IMR-90 (cell line): ENCODE data around the gene COL23A1. TPM values are rescaled to one million over a fixed set of nuclear protein-coding genes. Genes with fewer than 3 reads are reported as not detected.

ENCODE experiments used
- ATAC-seq: fragments of 200-7000 bp; cut with Tn5 transposase; 2 replicates; pipeline ENCODE4 v1.9.1; 2020; ENCODE audit warnings: low read depth, mild to moderate bottlenecking, moderate library complexity
- BruUV-seq: library from RNA; stranded (reverse); fragments of 400-500 nt; replicated peaks from 2 replicates; lab custom pipeline; 2021; lab: Mats Ljungman, UMichigan
- CTCF ChIA-PET: fragments of 300-600 bp; formaldehyde crosslinking; extraction: SDS; loops from one replicate; lab custom pipeline; 2021; ENCODE audit warnings: antibody characterized with exemption; lab: Yijun Ruan, JAX
- POLR2A ChIA-PET: fragments of 300-600 bp; sonication (Branson Sonifier 250); formaldehyde crosslinking; loops from one replicate; lab custom pipeline; 2022; ENCODE audit warnings: antibody characterized with exemption; ENCODE audit not compliant: unreplicated experiment; lab: Charles Lee
- DNase-seq: peaks from one replicate; pipeline ENCODE4 v3.0.0; 2013
- H2AFZ ChIP-seq: replicated peaks from 2 replicates; pipeline ENCODE3; 2013; ENCODE audit warnings: low read length, mild to moderate bottlenecking; ENCODE audit not compliant: poor library complexity
- H2AK5ac ChIP-seq: 2 replicates; pipeline ENCODE4 v1.6.1; 2013; ENCODE audit warnings: low read depth, low read length, inconsistent platforms
- H2AK9ac ChIP-seq: replicated peaks from 2 replicates; pipeline ENCODE3; 2013; ENCODE audit warnings: mild to moderate bottlenecking, low read depth, low read length, moderate library complexity; ENCODE audit not compliant: poor library complexity
- H2BK120ac ChIP-seq: 2 replicates; pipeline ENCODE4 v1.6.1; 2013; ENCODE audit warnings: low read depth, low read length, inconsistent platforms
- H2BK15ac ChIP-seq: 3 replicates; pipeline ENCODE4 v1.6.1; 2013; ENCODE audit warnings: low read depth, low read length, inconsistent platforms
- H2BK20ac ChIP-seq: 2 replicates; pipeline ENCODE4 v1.6.1; 2013; ENCODE audit warnings: low read depth, mild to moderate bottlenecking, inconsistent platforms, low read length, moderate library complexity
- H2BK5ac ChIP-seq: 2 replicates; pipeline ENCODE4 v1.6.1; 2013; ENCODE audit warnings: mild to moderate bottlenecking, low read depth, low read length, inconsistent platforms; ENCODE audit not compliant: poor library complexity, severe bottlenecking
- H3K14ac ChIP-seq: replicated peaks from 2 replicates; pipeline ENCODE4 v1.6.1; 2013; ENCODE audit warnings: low read depth, low read length, inconsistent platforms
- H3K18ac ChIP-seq: 2 replicates; pipeline ENCODE4 v1.6.1; 2013; ENCODE audit warnings: low read depth, low read length, control low read depth
- H3K23ac ChIP-seq: 2 replicates; pipeline ENCODE4 v1.6.1; 2013; ENCODE audit warnings: low read depth, low read length, inconsistent platforms
- H3K27ac ChIP-seq: 2 replicates; pipeline ENCODE4 v1.5.1; 2013; ENCODE audit warnings: mild to moderate bottlenecking, control low read depth, low read length; ENCODE audit not compliant: insufficient read depth
- H3K27me3 ChIP-seq: 2 replicates; pipeline ENCODE4 v1.6.1; 2013; ENCODE audit warnings: low read length; ENCODE audit not compliant: control insufficient read depth, insufficient read depth
- H3K36me3 ChIP-seq: 2 replicates; pipeline ENCODE4 v1.6.1; 2013; ENCODE audit warnings: low read length, mixed read lengths; ENCODE audit not compliant: control insufficient read depth, insufficient read depth
- H3K4ac ChIP-seq: 2 replicates; pipeline ENCODE4 v1.6.1; 2013; ENCODE audit warnings: low read depth, low read length, inconsistent platforms
- H3K4me1 ChIP-seq: 2 replicates; pipeline ENCODE4 v1.6.1; 2013; ENCODE audit warnings: low read length, mixed read lengths; ENCODE audit not compliant: control insufficient read depth, insufficient read depth
- H3K4me2 ChIP-seq: 2 replicates; pipeline ENCODE4 v1.6.1; 2013; ENCODE audit warnings: low read depth, mild to moderate bottlenecking, control low read depth, low read length, moderate library complexity
- H3K4me3 ChIP-seq: 2 replicates; pipeline ENCODE4 v1.5.1; 2013; ENCODE audit warnings: low read depth, mild to moderate bottlenecking, control low read depth, low read length, moderate library complexity; ENCODE audit not compliant: insufficient read depth
- H3K56ac ChIP-seq: 2 replicates; pipeline ENCODE4 v1.6.1; 2013; ENCODE audit warnings: low read length, inconsistent platforms; ENCODE audit not compliant: insufficient read depth; ENCODE audit errors: extremely low read depth
- H3K79me1 ChIP-seq, 2 experiments: 2 replicates each; pipeline ENCODE4 v1.6.1; 2013; ENCODE audit warnings: low read length in 2 of 2, inconsistent platforms in 1 of 2, low read depth in 1 of 2
- H3K9ac ChIP-seq: 2 replicates; pipeline ENCODE4 v1.6.1; 2013; ENCODE audit warnings: low read depth, low read length, control low read depth
- H3K9me1 ChIP-seq: 2 replicates; pipeline ENCODE4 v1.6.1; 2013; ENCODE audit warnings: low read length, inconsistent platforms; ENCODE audit not compliant: insufficient read depth
- H3K9me3 ChIP-seq: 2 replicates; pipeline ENCODE4 v1.6.1; 2013; ENCODE audit warnings: low read length; ENCODE audit not compliant: control insufficient read depth, insufficient read depth
- H4K20me1 ChIP-seq: 2 replicates; pipeline ENCODE4 v1.6.1; 2013; ENCODE audit warnings: low read length, inconsistent platforms; ENCODE audit not compliant: insufficient read depth
- H4K5ac ChIP-seq: 2 replicates; pipeline ENCODE4 v1.6.1; 2013; ENCODE audit warnings: mild to moderate bottlenecking, low read depth, low read length, control low read depth
- H4K8ac ChIP-seq, 2 experiments: 2 replicates each; pipeline ENCODE4 v1.6.1; 2013; ENCODE audit warnings: low read depth in 2 of 2, low read length in 2 of 2, control low read depth in 1 of 2, inconsistent platforms in 1 of 2
- H4K91ac ChIP-seq: 2 replicates; pipeline ENCODE4 v1.6.1; 2013; ENCODE audit warnings: low read depth, low read length, inconsistent platforms; ENCODE audit not compliant: insufficient read depth
- CEBPB ChIP-seq: IDR thresholded peaks from 2 replicates; pipeline ENCODE4 v1.6.1; 2012; ENCODE audit warnings: low read depth, low read length, improper control_type of control experiment
- CHD1 ChIP-seq: IDR thresholded peaks from 2 replicates; pipeline ENCODE4 v1.6.1; 2012; ENCODE audit warnings: low read depth, low read length, improper control_type of control experiment
- NFE2L2 ChIP-seq: fragments of 150-350 bp; IDR thresholded peaks from 2 replicates; pipeline ENCODE4 v1.6.1; 2016; ENCODE audit warnings: low read depth, mild to moderate bottlenecking, low read length
- RAD21 ChIP-seq: IDR thresholded peaks from 2 replicates; pipeline ENCODE4 v1.6.1; 2012; ENCODE audit warnings: low read length, improper control_type of control experiment
- RCOR1 ChIP-seq: IDR thresholded peaks from 2 replicates; pipeline ENCODE4 v1.6.1; 2012; ENCODE audit warnings: mild to moderate bottlenecking, low read length, improper control_type of control experiment; ENCODE audit not compliant: insufficient replicate concordance
- SMC3 ChIP-seq: fragments of 150-350 bp; IDR thresholded peaks from 2 replicates; pipeline ENCODE4 v1.6.1; 2016; ENCODE audit warnings: low read depth, mild to moderate bottlenecking, antibody characterized with exemption, low read length, moderate library complexity
- WGBS, 2 experiments: methylation state at CpG; one replicate each; pipeline versions ENCODE4 v1.1.5 to v1.1.7; 2013; ENCODE audit warnings: missing lambda C conversion rate in 2 of 2; ENCODE audit not compliant: insufficient read length in 1 of 2; ENCODE audit errors: extremely low coverage in 2 of 2; 5-methylcytosine and 5-hydroxymethylcytosine counted together
- dilution Hi-C: fragments of 300-500 bp; cut with HindIII; formaldehyde crosslinking; loops from one replicate; pipeline ENCODE4 v1.14.3; 2018; ENCODE audit warnings: low sequenced_read_pairs; ENCODE audit not compliant: unreplicated experiment
- in situ Hi-C: fragments of 300-500 bp; cut with MboI; formaldehyde crosslinking; loops from 3 replicates; pipeline ENCODE4 v1.14.3; 2019; ENCODE audit warnings: low sequenced_read_pairs, inconsistent platforms, mixed read lengths
- intact Hi-C: fragments of 100-400 bp; cut with micrococcal nuclease; formaldehyde crosslinking; loops from 2 replicates; pipeline ENCODE4 v1.10.0; 2022
- polyA plus RNA-seq, 3 experiments: library from polyadenylated mRNA; depleted of rRNA; stranded (reverse); fragments of >200 nt; gene quantifications; 2 replicates each; pipeline ENCODE4 v1.2.3, GENCODE V29; 2012; ENCODE audit warnings: low replicate concordance in 1 of 3
- total RNA-seq: library from RNA; depleted of rRNA; stranded (reverse); fragments of >200 nt; gene quantifications from 2 replicates; pipeline ENCODE4 v1.2.3, GENCODE V29; 2012
- TF ChIP-seq, protein P1 (sequence below): fragments of 150-350 bp; IDR thresholded peaks from 2 replicates; pipeline ENCODE4 v1.6.1; 2017; ENCODE audit warnings: mild to moderate bottlenecking, antibody characterized with exemption, low read length, low read depth

Gene COL23A1
- total and polyA plus RNA-seq, 2 of the 4 experiments (the other 2 are of a cell fraction), result not detected

DNA sequence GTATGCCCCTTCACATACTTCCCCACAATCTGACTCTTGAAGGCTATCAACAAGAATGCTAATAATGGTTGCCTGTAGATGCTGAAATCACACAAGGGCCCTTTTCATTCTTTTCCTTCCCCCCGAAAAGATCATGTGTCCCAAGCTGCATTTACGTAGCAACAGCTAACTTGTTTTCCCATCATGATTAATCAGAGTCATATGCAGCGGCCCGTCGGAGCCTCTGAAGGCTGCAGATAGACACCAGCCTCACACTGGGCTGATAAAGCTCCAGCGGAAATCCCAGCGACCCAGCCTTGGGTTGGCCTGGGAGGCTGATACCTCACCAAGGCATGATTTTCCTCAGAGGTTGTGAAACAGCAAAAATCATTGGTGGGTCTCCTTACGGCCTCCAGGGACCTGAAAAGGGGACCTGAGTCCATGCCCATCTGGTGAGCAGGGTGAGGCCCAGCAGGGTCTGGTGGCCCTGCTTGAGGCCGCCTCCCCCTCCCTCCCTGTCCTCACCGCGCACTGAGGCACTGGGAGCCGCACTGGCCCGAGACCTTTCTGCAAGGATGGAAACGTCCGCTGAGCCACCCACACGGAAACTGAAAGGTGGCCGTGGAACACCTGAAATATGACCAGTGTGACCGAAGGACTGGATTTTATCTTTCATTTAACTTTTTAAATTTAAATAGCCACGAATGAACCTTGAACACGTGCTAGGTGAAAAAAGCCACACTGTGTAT is 243.4 kb downstream of the COL23A1 start:
- no peak overlapping the region for H3K9ac ChIP-seq
- no peak overlapping the region for H3K4me3 ChIP-seq
- H4K5ac ChIP-seq, result no peak overlapping the region
- H3K79me1 ChIP-seq, result no peaks in the 10 kb centered on the region
- H3K36me3 ChIP-seq, result no peaks in the 10 kb centered on the region
- WGBS, 2 experiments, result 81% methylated on average over 7 of the region's 20 CpGs; no CpG with 5 or more reads in 1 of the 2 experiments
- in situ Hi-C loops (no loop called here), intact Hi-C loops (no loop called here), dilution Hi-C loops (no loop called here)
- no peak overlapping the region for H2BK120ac ChIP-seq
- no peaks in the 10 kb centered on the region for H3K4me1 ChIP-seq
- DNase-seq (no peak), ATAC-seq (no peak)
- no peak overlapping the region for H3K23ac ChIP-seq
- no TSS peak for BruUV-seq
- CTCF ChIA-PET, result interaction anchor here (0.6 kb wide), 1 partner anchor 47 kb away, joined by 4 read pairs; no protein-coding TSS in a partner anchor
- H2BK5ac ChIP-seq, result no peak overlapping the region
- H3K56ac ChIP-seq, result no peak overlapping the region
- no peaks in the 10 kb centered on the region for H3K27me3 ChIP-seq
- POLR2A ChIA-PET, result no interaction called here
- H4K91ac ChIP-seq, result no peak overlapping the region
- no peak overlapping the region for H2AK5ac ChIP-seq
- H4K8ac ChIP-seq, result no peak overlapping the region
- H2AK9ac ChIP-seq, result no peak overlapping the region
- TF ChIP-seq NFE2L2 (no peak), RCOR1 (no peak), CEBPB (no peak), CHD1 (no peak), RAD21 (no peak), SMC3 (no peak)
- TF ChIP-seq, protein P1, sequence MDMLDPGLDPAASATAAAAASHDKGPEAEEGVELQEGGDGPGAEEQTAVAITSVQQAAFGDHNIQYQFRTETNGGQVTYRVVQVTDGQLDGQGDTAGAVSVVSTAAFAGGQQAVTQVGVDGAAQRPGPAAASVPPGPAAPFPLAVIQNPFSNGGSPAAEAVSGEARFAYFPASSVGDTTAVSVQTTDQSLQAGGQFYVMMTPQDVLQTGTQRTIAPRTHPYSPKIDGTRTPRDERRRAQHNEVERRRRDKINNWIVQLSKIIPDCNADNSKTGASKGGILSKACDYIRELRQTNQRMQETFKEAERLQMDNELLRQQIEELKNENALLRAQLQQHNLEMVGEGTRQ, result no peak
- H2AFZ ChIP-seq, result no peak overlapping the region
- H2BK15ac ChIP-seq, result no peak overlapping the region
- H4K20me1 ChIP-seq, result no peaks in the 10 kb centered on the region
- no peak overlapping the region for H2BK20ac ChIP-seq
- H3K14ac ChIP-seq, result no peak overlapping the region
- H3K4ac ChIP-seq, result no peak overlapping the region
- H3K4me2 ChIP-seq, result no peak overlapping the region
- peaks cover 27% of the 10 kb centered on the region for H3K9me3 ChIP-seq
- H3K9me1 ChIP-seq, result no peaks in the 10 kb centered on the region
- H3K18ac ChIP-seq, result no peak overlapping the region
- H3K27ac ChIP-seq, result no peak overlapping the region
